ENCODE results near the gene ANXA5. TPM values are rescaled to one million over a fixed set of nuclear protein-coding genes. Genes with fewer than 3 reads are reported as not detected.

ANXA5 gene
- polyA plus RNA-seq, 4 donors, result 85.7 to 281 (median 152) TPM

DNA sequence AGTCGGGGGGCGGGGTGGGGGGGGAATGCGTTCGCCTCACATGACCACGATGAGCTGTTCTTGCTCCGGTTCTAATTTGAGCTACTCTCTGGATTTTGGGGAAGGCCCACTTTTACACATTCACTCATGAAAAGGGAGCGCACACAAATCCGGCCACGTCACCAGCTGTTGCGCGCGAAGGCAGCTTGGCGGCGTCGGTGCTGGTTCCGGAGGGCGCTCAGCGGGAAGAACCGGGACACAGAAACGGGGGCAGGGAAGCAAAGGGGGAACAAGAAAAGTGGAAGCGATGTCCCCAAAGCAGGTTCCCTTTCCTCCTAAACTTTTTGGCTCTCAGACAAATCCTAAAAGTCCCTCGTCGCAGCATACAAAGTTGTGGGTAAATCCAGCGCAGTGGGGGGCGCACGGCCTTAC, 605 bp downstream of the ANXA5 start:
- Histone ChIP-seq H3K27me3 (ENCODE audit: control insufficient read depth in 3 of 3, insufficient read depth in 3 of 3, low read length in 3 of 3) (no peaks in the 10 kb centered on the region), H3K4me3 (ENCODE audit: low read depth in 1 of 3, low read length in 3 of 3) (peak overlapping the region; percentile 66 to 85 (median 80)), H3K9me3 (ENCODE audit: control insufficient read depth in 2 of 2, insufficient read depth in 1 of 2, low read depth in 1 of 2, low read length in 1 of 2) (no peaks in the 10 kb centered on the region), H3K27ac (ENCODE audit: low read depth in 1 of 3, low read length in 2 of 3) (peak overlapping the region; percentile 63 to 94 (median 93)), H3K4me1 (ENCODE audit: control insufficient read depth in 3 of 3, insufficient read depth in 2 of 3, low read depth in 1 of 3, low read length in 2 of 3) (peaks cover 0 to 18% (median 7%) of the 10 kb centered on the region in 3 donors), H3K36me3 (ENCODE audit: control insufficient read depth in 3 of 3, insufficient read depth in 2 of 3, low read depth in 1 of 3, low read length in 3 of 3) (peaks cover 0 to 4% (median 0%) of the 10 kb centered on the region in 3 donors)
- 0 to 1% (median 0%) methylated on average over 24 to 26 of the region's 26 CpGs for WGBS, 3 donors
- FAIRE-seq (no peak), DNase-seq (peak; percentile 59 to 84)

- Histone ChIP-seq H3K4me3 (ENCODE audit: low read depth in 1 of 3, low read length in 3 of 3) (no peak overlapping the region), H3K9me3 (ENCODE audit: control insufficient read depth in 2 of 2, insufficient read depth in 1 of 2, low read depth in 1 of 2, low read length in 1 of 2) (no peaks in the 10 kb centered on the region), H3K27me3 (ENCODE audit: control insufficient read depth in 3 of 3, insufficient read depth in 3 of 3, low read length in 3 of 3) (no peaks in the 10 kb centered on the region), H3K36me3 (ENCODE audit: control insufficient read depth in 3 of 3, insufficient read depth in 2 of 3, low read depth in 1 of 3, low read length in 3 of 3) (peaks cover 0 to 9% (median 0%) of the 10 kb centered on the region in 3 donors), H3K4me1 (ENCODE audit: control insufficient read depth in 3 of 3, insufficient read depth in 2 of 3, low read depth in 1 of 3, low read length in 2 of 3) (peaks cover 0 to 30% (median 12%) of the 10 kb centered on the region in 3 donors), H3K27ac (ENCODE audit: low read depth in 1 of 3, low read length in 2 of 3) (no peak overlapping the region)
- WGBS, 3 donors, result 51 to 64% (median 54%) methylated on average over 4 of the region's 4 CpGs
- DNase-seq (no peak), FAIRE-seq (no peak)
Measured at GRCh38 chr4:121693886-121694285, 2.9 kb downstream of the ANXA5 start.

GRCh38 chr4:121693450-121693849, 3.3 kb downstream of the ANXA5 start:
- peaks cover 0 to 30% (median 12%) of the 10 kb centered on the region in 3 donors for H3K4me1 ChIP-seq (ENCODE audit: control insufficient read depth in 3 of 3, insufficient read depth in 2 of 3, low read depth in 1 of 3, low read length in 2 of 3)
- peaks cover 0 to 12% (median 0%) of the 10 kb centered on the region in 3 donors for H3K36me3 ChIP-seq (ENCODE audit: control insufficient read depth in 3 of 3, insufficient read depth in 2 of 3, low read depth in 1 of 3, low read length in 3 of 3)
- DNase-seq, result no peak
- H3K27me3 ChIP-seq (ENCODE audit: control insufficient read depth in 3 of 3, insufficient read depth in 3 of 3, low read length in 3 of 3), result no peaks in the 10 kb centered on the region
- no peak for FAIRE-seq
- no peak overlapping the region for H3K4me3 ChIP-seq (ENCODE audit: low read depth in 1 of 3, low read length in 3 of 3)
- peak overlapping the region in 1 of 3 donors; percentile 20 for H3K27ac ChIP-seq (ENCODE audit: low read depth in 1 of 3, low read length in 2 of 3)
- WGBS, 3 donors, result 28 to 61% (median 35%) methylated on average over 2 of the region's 2 CpGs
- H3K9me3 ChIP-seq (ENCODE audit: control insufficient read depth in 2 of 2, insufficient read depth in 1 of 2, low read depth in 1 of 2, low read length in 1 of 2), result no peaks in the 10 kb centered on the region

DNA sequence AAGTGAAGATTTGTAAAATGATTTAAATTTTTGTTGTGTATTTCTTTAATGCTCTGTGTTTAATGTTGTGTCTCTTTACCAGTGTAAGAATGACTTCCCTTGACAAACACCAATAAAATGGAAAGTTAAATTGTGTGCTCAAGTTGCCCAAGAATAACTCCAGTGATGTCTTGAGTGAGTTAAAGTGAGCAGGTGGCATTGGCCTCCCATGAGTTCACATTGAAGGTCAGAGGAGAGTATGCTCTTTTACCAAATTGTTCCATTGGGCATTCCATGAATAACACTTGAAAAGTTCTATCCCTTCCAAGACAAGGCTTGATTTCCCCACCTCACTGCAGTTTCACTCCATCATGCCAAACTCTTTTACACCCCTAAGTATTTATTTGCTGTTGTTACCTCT, 4.5 kb downstream of the ANXA5 start:
- Histone ChIP-seq H3K9me3 (ENCODE audit: control insufficient read depth in 2 of 2, insufficient read depth in 1 of 2, low read depth in 1 of 2, low read length in 1 of 2) (no peaks in the 10 kb centered on the region), H3K4me3 (ENCODE audit: low read depth in 1 of 3, low read length in 3 of 3) (no peak overlapping the region), H3K4me1 (ENCODE audit: control insufficient read depth in 3 of 3, insufficient read depth in 2 of 3, low read depth in 1 of 3, low read length in 2 of 3) (peaks cover 0 to 24% (median 16%) of the 10 kb centered on the region in 3 donors), H3K27me3 (ENCODE audit: control insufficient read depth in 3 of 3, insufficient read depth in 3 of 3, low read length in 3 of 3) (no peaks in the 10 kb centered on the region), H3K36me3 (ENCODE audit: control insufficient read depth in 3 of 3, insufficient read depth in 2 of 3, low read depth in 1 of 3, low read length in 3 of 3) (peaks cover 0 to 15% (median 0%) of the 10 kb centered on the region in 3 donors), H3K27ac (ENCODE audit: low read depth in 1 of 3, low read length in 2 of 3) (no peak overlapping the region)
- FAIRE-seq, result no peak
- DNase-seq, result no peak

- DNase-seq (no peak), FAIRE-seq (no peak)
- Histone ChIP-seq H3K4me3 (ENCODE audit: low read depth in 1 of 3, low read length in 3 of 3) (no peak overlapping the region), H3K9me3 (ENCODE audit: control insufficient read depth in 2 of 2, insufficient read depth in 1 of 2, low read depth in 1 of 2, low read length in 1 of 2) (no peaks in the 10 kb centered on the region), H3K27ac (ENCODE audit: low read depth in 1 of 3, low read length in 2 of 3) (peak overlapping the region in 1 of 3 donors; percentile 64), H3K4me1 (ENCODE audit: control insufficient read depth in 3 of 3, insufficient read depth in 2 of 3, low read depth in 1 of 3, low read length in 2 of 3) (peaks cover 0 to 24% (median 16%) of the 10 kb centered on the region in 3 donors), H3K36me3 (ENCODE audit: control insufficient read depth in 3 of 3, insufficient read depth in 2 of 3, low read depth in 1 of 3, low read length in 3 of 3) (peaks cover 2 to 25% (median 4%) of the 10 kb centered on the region in 3 donors), H3K27me3 (ENCODE audit: control insufficient read depth in 3 of 3, insufficient read depth in 3 of 3, low read length in 3 of 3) (no peaks in the 10 kb centered on the region)
- 90 to 97% (median 90%) methylated on average over 2 of the region's 2 CpGs for WGBS, 3 donors
Measured at GRCh38 chr4:121690001-121690400, 6.8 kb downstream of the ANXA5 start.

DNA sequence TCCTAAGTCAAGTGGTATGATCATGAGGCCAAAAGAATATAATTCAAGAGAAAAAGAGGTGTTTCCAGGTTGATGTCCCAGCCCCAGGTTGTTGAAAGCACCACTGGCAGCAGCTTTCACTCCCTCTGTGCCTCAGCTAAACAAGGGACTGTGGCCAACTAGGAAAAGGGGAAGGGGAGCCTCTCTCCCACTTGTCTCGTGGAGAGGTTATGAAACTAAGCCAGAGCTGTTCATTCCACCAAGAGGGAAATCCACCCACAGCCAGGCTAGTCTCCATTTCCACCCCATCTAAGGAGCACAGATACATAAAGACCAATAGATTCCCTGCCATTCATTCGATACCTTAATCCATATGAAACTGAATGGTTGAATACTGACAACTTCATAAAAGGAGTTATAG, 8.1 kb downstream of the ANXA5 start:
- H3K27me3 ChIP-seq (ENCODE audit: control insufficient read depth in 3 of 3, insufficient read depth in 3 of 3, low read length in 3 of 3), result no peaks in the 10 kb centered on the region
- no peak for DNase-seq
- FAIRE-seq, result no peak
- peaks cover 0 to 24% (median 16%) of the 10 kb centered on the region in 3 donors for H3K4me1 ChIP-seq (ENCODE audit: control insufficient read depth in 3 of 3, insufficient read depth in 2 of 3, low read depth in 1 of 3, low read length in 2 of 3)
- WGBS, 3 donors, result 82 to 95% (median 89%) methylated on average over 2 of the region's 2 CpGs
- H3K27ac ChIP-seq (ENCODE audit: low read depth in 1 of 3, low read length in 2 of 3), result no peak overlapping the region
- peaks cover 2 to 21% (median 4%) of the 10 kb centered on the region in 3 donors for H3K36me3 ChIP-seq (ENCODE audit: control insufficient read depth in 3 of 3, insufficient read depth in 2 of 3, low read depth in 1 of 3, low read length in 3 of 3)
- H3K4me3 ChIP-seq (ENCODE audit: low read depth in 1 of 3, low read length in 3 of 3), result no peak overlapping the region
- no peaks in the 10 kb centered on the region for H3K9me3 ChIP-seq (ENCODE audit: control insufficient read depth in 2 of 2, insufficient read depth in 1 of 2, low read depth in 1 of 2, low read length in 1 of 2)

DNA sequence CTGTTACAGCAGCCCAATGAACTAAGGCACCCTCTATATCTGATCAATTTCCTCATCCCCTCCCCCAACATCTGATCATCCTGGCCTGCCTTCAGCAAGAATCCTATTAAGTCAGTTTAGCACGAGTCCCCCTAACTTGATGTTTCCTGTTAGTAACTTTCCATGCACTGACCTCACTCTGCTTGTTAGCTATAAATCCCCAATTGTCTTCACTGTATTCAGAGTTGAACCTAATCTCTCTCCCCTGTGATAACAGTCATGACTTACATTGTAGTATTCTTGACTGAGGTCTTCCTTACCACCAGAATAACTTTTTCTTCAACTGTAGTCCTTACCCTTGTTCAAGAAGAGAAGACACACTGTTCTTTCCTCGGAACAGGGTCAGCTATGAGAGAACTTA, 8.5 kb downstream of the ANXA5 start:
- no peak for FAIRE-seq
- peaks cover 0 to 21% (median 16%) of the 10 kb centered on the region in 3 donors for H3K4me1 ChIP-seq (ENCODE audit: control insufficient read depth in 3 of 3, insufficient read depth in 2 of 3, low read depth in 1 of 3, low read length in 2 of 3)

GRCh38 chr4:121686255-121686654, 10.5 kb downstream of the ANXA5 start:
- no peak overlapping the region for H3K27ac ChIP-seq (ENCODE audit: low read depth in 1 of 3, low read length in 2 of 3)
- peaks cover 0 to 13% (median 9%) of the 10 kb centered on the region in 3 donors for H3K4me1 ChIP-seq (ENCODE audit: control insufficient read depth in 3 of 3, insufficient read depth in 2 of 3, low read depth in 1 of 3, low read length in 2 of 3)
- 72 to 83% (median 78%) methylated on average over 6 of the region's 6 CpGs for WGBS, 3 donors
- FAIRE-seq, result no peak
- no peak for DNase-seq
- no peaks in the 10 kb centered on the region for H3K9me3 ChIP-seq (ENCODE audit: control insufficient read depth in 2 of 2, insufficient read depth in 1 of 2, low read depth in 1 of 2, low read length in 1 of 2)
- H3K4me3 ChIP-seq (ENCODE audit: low read depth in 1 of 3, low read length in 3 of 3), result no peak overlapping the region
- H3K36me3 ChIP-seq (ENCODE audit: control insufficient read depth in 3 of 3, insufficient read depth in 2 of 3, low read depth in 1 of 3, low read length in 3 of 3), result peaks cover 3 to 21% (median 4%) of the 10 kb centered on the region in 3 donors
- H3K27me3 ChIP-seq (ENCODE audit: control insufficient read depth in 3 of 3, insufficient read depth in 3 of 3, low read length in 3 of 3), result no peaks in the 10 kb centered on the region

More for the DNA sequence above, 8.5 kb downstream of the ANXA5 start:
- DNase-seq, result no peak
- Histone ChIP-seq H3K27me3 (ENCODE audit: control insufficient read depth in 3 of 3, insufficient read depth in 3 of 3, low read length in 3 of 3) (no peaks in the 10 kb centered on the region), H3K36me3 (ENCODE audit: control insufficient read depth in 3 of 3, insufficient read depth in 2 of 3, low read depth in 1 of 3, low read length in 3 of 3) (peaks cover 2 to 21% (median 4%) of the 10 kb centered on the region in 3 donors), H3K27ac (ENCODE audit: low read depth in 1 of 3, low read length in 2 of 3) (no peak overlapping the region), H3K4me3 (ENCODE audit: low read depth in 1 of 3, low read length in 3 of 3) (no peak overlapping the region), H3K9me3 (ENCODE audit: control insufficient read depth in 2 of 2, insufficient read depth in 1 of 2, low read depth in 1 of 2, low read length in 1 of 2) (no peaks in the 10 kb centered on the region)
- WGBS, 3 donors, result 81 to 86% (median 82%) methylated on average over 2 of the region's 2 CpGs

GRCh38 chr4:121685257-121685656, 11.5 kb downstream of the ANXA5 start:
- Histone ChIP-seq H3K4me3 (ENCODE audit: low read depth in 1 of 3, low read length in 3 of 3) (no peak overlapping the region), H3K4me1 (ENCODE audit: control insufficient read depth in 3 of 3, insufficient read depth in 2 of 3, low read depth in 1 of 3, low read length in 2 of 3) (peaks cover 0 to 5% (median 4%) of the 10 kb centered on the region in 3 donors), H3K27me3 (ENCODE audit: control insufficient read depth in 3 of 3, insufficient read depth in 3 of 3, low read length in 3 of 3) (no peaks in the 10 kb centered on the region), H3K27ac (ENCODE audit: low read depth in 1 of 3, low read length in 2 of 3) (no peak overlapping the region), H3K9me3 (ENCODE audit: control insufficient read depth in 2 of 2, insufficient read depth in 1 of 2, low read depth in 1 of 2, low read length in 1 of 2) (no peaks in the 10 kb centered on the region), H3K36me3 (ENCODE audit: control insufficient read depth in 3 of 3, insufficient read depth in 2 of 3, low read depth in 1 of 3, low read length in 3 of 3) (peaks cover 3 to 23% (median 4%) of the 10 kb centered on the region in 3 donors)
- no peak for DNase-seq
- 90 to 97% (median 92%) methylated on average over 2 of the region's 2 CpGs for WGBS, 3 donors
- FAIRE-seq, result no peak

All from small intestine (tissue), 7 donors.